Measurements from ENCODE around the gene CDCA5. TPM values are rescaled to one million over a fixed set of nuclear protein-coding genes. Genes with fewer than 3 reads are reported as not detected.

Gene CDCA5
- total and polyA plus RNA-seq, 2 of the 4 experiments (the other 2 are of a cell fraction) = 9.1 to 14.0 TPM

DNA sequence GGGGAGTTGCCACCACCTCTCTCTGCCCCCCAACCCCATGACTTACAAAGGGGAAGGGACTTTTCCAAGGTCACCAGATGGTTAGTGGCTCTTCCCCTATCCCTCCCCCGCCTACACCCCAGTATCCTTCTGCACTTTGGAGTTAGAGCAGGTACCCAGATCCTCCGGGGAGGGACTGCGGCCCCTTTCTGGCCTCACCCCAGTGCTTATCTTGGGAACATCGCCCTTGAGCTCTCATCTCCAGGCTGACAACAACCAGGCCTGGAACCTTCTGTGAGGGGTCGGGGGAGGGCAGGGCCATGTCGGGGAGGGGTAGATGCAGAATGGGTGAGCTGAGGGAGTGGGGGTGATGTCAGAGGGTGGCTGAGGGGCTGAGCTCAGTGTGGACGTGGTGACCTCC, 18.0 kb downstream of the CDCA5 start:
- no peaks in the 10 kb centered on the region for H3K79me1 ChIP-seq (ENCODE audit: low read depth in 1 of 2, low read length in 2 of 2)
- H3K4me3 ChIP-seq (ENCODE audit: insufficient read depth, low read depth, low read length) = no peak overlapping the region
- CTCF ChIA-PET = no interaction called here
- no peaks in the 10 kb centered on the region for H3K4me1 ChIP-seq (ENCODE audit: control insufficient read depth, insufficient read depth, low read length)
- no peak overlapping the region for H3K27ac ChIP-seq (ENCODE audit: insufficient read depth, low read length)
- H2BK120ac ChIP-seq (ENCODE audit: low read depth, low read length) = no peak overlapping the region
- no peak overlapping the region for H2BK5ac ChIP-seq (ENCODE audit: low read depth, low read length, poor library complexity, severe bottlenecking)
- intact Hi-C loops (cut with micrococcal nuclease) = no loop called here
- no peaks in the 10 kb centered on the region for H4K20me1 ChIP-seq (ENCODE audit: insufficient read depth, low read length)
- H4K5ac ChIP-seq (ENCODE audit: low read depth, low read length) = no peak overlapping the region
- no peak overlapping the region for H2BK15ac ChIP-seq (ENCODE audit: low read depth, low read length)
- in situ Hi-C loops (cut with MboI; ENCODE audit: low sequenced_read_pairs) = no loop called here
- H3K9me3 ChIP-seq (ENCODE audit: control insufficient read depth, insufficient read depth, low read length) = no peaks in the 10 kb centered on the region
- H3K23ac ChIP-seq (ENCODE audit: low read depth, low read length) = no peak overlapping the region
- no peak for DNase-seq
- no TSS peak for BruUV-seq (replicated peaks)
- no peak overlapping the region for H2AFZ ChIP-seq (replicated peaks; ENCODE audit: low read length, poor library complexity)
- H3K27me3 ChIP-seq (ENCODE audit: control insufficient read depth, insufficient read depth, low read length) = peaks cover 8% of the 10 kb centered on the region; the same call in 1 of the 2 replicates
- no peak overlapping the region for H4K8ac ChIP-seq (ENCODE audit: low read depth in 2 of 2, low read length in 2 of 2)
- no peak overlapping the region for H3K56ac ChIP-seq (ENCODE audit: extremely low read depth, insufficient read depth, low read length)
- no peak overlapping the region for H2AK9ac ChIP-seq (replicated peaks; ENCODE audit: low read depth, low read length, poor library complexity)
- dilution Hi-C loops (cut with HindIII; ENCODE audit: low sequenced_read_pairs, unreplicated experiment) = no loop called here
- no peak overlapping the region for H2BK20ac ChIP-seq (ENCODE audit: low read depth, low read length)
- POLR2A ChIA-PET (ENCODE audit: unreplicated experiment) = no interaction called here
- no peaks in the 10 kb centered on the region for H3K36me3 ChIP-seq (ENCODE audit: control insufficient read depth, insufficient read depth, low read length)
- no peak overlapping the region for H3K18ac ChIP-seq (ENCODE audit: low read depth, low read length)
- H3K9ac ChIP-seq (ENCODE audit: low read depth, low read length) = no peak overlapping the region
- no peak overlapping the region for H2AK5ac ChIP-seq (ENCODE audit: low read depth, low read length)
- ATAC-seq (ENCODE audit: low read depth) = no peak
- no peak overlapping the region for H4K91ac ChIP-seq (ENCODE audit: insufficient read depth, low read depth, low read length)
- H3K14ac ChIP-seq (replicated peaks; ENCODE audit: low read depth, low read length) = no peak overlapping the region
- 80% methylated on average over 1 of the region's 7 CpGs; no CpG with 5 or more reads in 1 of the 2 experiments for WGBS, 2 experiments (ENCODE audit: extremely low coverage in 2 of 2, insufficient read length in 1 of 2)
- H3K4ac ChIP-seq (ENCODE audit: low read depth, low read length) = no peak overlapping the region
- H3K4me2 ChIP-seq (ENCODE audit: low read depth, low read length) = no peak overlapping the region
- TF ChIP-seq NFE2L2 (IDR thresholded peaks at IDR 0.05; ENCODE audit: low read depth, low read length) = no peak
- TF ChIP-seq, protein P1, sequence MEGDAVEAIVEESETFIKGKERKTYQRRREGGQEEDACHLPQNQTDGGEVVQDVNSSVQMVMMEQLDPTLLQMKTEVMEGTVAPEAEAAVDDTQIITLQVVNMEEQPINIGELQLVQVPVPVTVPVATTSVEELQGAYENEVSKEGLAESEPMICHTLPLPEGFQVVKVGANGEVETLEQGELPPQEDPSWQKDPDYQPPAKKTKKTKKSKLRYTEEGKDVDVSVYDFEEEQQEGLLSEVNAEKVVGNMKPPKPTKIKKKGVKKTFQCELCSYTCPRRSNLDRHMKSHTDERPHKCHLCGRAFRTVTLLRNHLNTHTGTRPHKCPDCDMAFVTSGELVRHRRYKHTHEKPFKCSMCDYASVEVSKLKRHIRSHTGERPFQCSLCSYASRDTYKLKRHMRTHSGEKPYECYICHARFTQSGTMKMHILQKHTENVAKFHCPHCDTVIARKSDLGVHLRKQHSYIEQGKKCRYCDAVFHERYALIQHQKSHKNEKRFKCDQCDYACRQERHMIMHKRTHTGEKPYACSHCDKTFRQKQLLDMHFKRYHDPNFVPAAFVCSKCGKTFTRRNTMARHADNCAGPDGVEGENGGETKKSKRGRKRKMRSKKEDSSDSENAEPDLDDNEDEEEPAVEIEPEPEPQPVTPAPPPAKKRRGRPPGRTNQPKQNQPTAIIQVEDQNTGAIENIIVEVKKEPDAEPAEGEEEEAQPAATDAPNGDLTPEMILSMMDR (conservative IDR thresholded peaks at IDR 0.05; ENCODE audit: low read depth, low read length) = no peak
- no peak for TF ChIP-seq CEBPB (IDR thresholded peaks at IDR 0.05; ENCODE audit: low read depth, low read length)
- no peak for TF ChIP-seq RCOR1 (IDR thresholded peaks at IDR 0.05; ENCODE audit: insufficient replicate concordance, low read length)
- no peak for TF ChIP-seq MAZ (IDR thresholded peaks at IDR 0.05; ENCODE audit: borderline replicate concordance, low read depth, low read length)
- no peak for TF ChIP-seq CHD1 (IDR thresholded peaks at IDR 0.05; ENCODE audit: low read depth, low read length)
- TF ChIP-seq BHLHE40 (IDR thresholded peaks at IDR 0.05; ENCODE audit: low read depth, low read length) = no peak
- no peak for TF ChIP-seq POLR2A (IDR thresholded peaks at IDR 0.05; ENCODE audit: low read depth, low read length)
- no peak for TF ChIP-seq SMC3 (IDR thresholded peaks at IDR 0.05; ENCODE audit: low read depth, low read length)
- H3K9me1 ChIP-seq (ENCODE audit: insufficient read depth, low read length) = no peaks in the 10 kb centered on the region
